Endodermal cell (in vitro differentiated cells): ENCODE measurements around the gene PACSIN1. TPM values are rescaled to one million over a fixed set of nuclear protein-coding genes. Genes with fewer than 3 reads are reported as not detected.

Experiments
- DNase-seq: peaks from one replicate; pipeline ENCODE4 v3.0.0-alpha.2; 2017
- H3K27ac ChIP-seq: 2 replicates; pipeline ENCODE4 v1.5.1; 2013; ENCODE audit warnings: mild to moderate bottlenecking, low read depth, low read length, moderate library complexity
- H3K27me3 ChIP-seq: 2 replicates; pipeline ENCODE4 v1.6.1; 2013; ENCODE audit warnings: mild to moderate bottlenecking, low read length, moderate library complexity; ENCODE audit not compliant: insufficient read depth, control insufficient read depth, poor library complexity, severe bottlenecking
- H3K36me3 ChIP-seq: 2 replicates; pipeline ENCODE4 v1.7.0; 2013; ENCODE audit warnings: mild to moderate bottlenecking, low read length, moderate library complexity; ENCODE audit not compliant: control insufficient read depth, insufficient read depth
- H3K4me1 ChIP-seq: one replicate; pipeline ENCODE4 v1.7.0; 2013; ENCODE audit warnings: low read length; ENCODE audit not compliant: control insufficient read depth, insufficient read depth
- H3K4me3 ChIP-seq: 2 replicates; pipeline ENCODE4 v1.5.1; 2013; ENCODE audit warnings: mild to moderate bottlenecking, low read length, moderate library complexity
- H3K9ac ChIP-seq: 2 replicates; pipeline ENCODE4 v1.6.1; 2013; ENCODE audit warnings: mild to moderate bottlenecking, low read length, moderate library complexity; ENCODE audit not compliant: poor library complexity, severe bottlenecking; ENCODE audit errors: extremely low read depth
- H3K9me3 ChIP-seq: 2 replicates; pipeline ENCODE4 v1.6.1; 2013; ENCODE audit warnings: mild to moderate bottlenecking, low read length, moderate library complexity; ENCODE audit not compliant: control insufficient read depth
- H3K27ac Mint-ChIP-seq: 2 replicates; pipeline ENCODE4 v1.8.0; 2020; ENCODE audit warnings: mixed read lengths
- H3K27me3 Mint-ChIP-seq: 2 replicates; pipeline ENCODE4 v1.8.0; 2021; ENCODE audit warnings: mild to moderate bottlenecking, mixed read lengths; ENCODE audit not compliant: insufficient read depth
- H3K36me3 Mint-ChIP-seq: 2 replicates; pipeline ENCODE4 v1.8.0; 2020; ENCODE audit warnings: low read depth, mixed read lengths
- H3K4me1 Mint-ChIP-seq: 2 replicates; pipeline ENCODE4 v1.8.0; 2020; ENCODE audit warnings: mixed read lengths
- H3K4me3 Mint-ChIP-seq: 2 replicates; pipeline ENCODE4 v1.8.0; 2020; ENCODE audit warnings: mild to moderate bottlenecking, moderate library complexity, mixed read lengths
- H3K9me3 Mint-ChIP-seq: 2 replicates; pipeline ENCODE4 v1.8.0; 2020; ENCODE audit warnings: mild to moderate bottlenecking, mixed read lengths
- CTCF ChIP-seq: fragments of 200-600 bp; sonication (generic); conservative IDR thresholded peaks from 2 replicates; pipeline ENCODE4 v1.5.0; 2021; ENCODE audit warnings: antibody characterized with exemption, mild to moderate bottlenecking
- WGBS, 2 experiments: methylation state at CpG; one replicate each; pipeline versions ENCODE4 v1.1.5 to v1.1.7; 2013; ENCODE audit warnings: missing lambda C conversion rate in 2 of 2, mixed read lengths in 1 of 2; ENCODE audit not compliant: insufficient coverage in 1 of 2, insufficient read length in 1 of 2; 5-methylcytosine and 5-hydroxymethylcytosine counted together
- total RNA-seq, 2 donors: library from RNA; stranded (reverse); fragmentation: NEBNext Ultra II Directional in 1 of 2; extraction: Animal tissue kit (Norgen Biotek cat#: 25700) in 1 of 2; gene quantifications; 2 replicates in 1 of 2; 3 replicates in 1 of 2; pipeline ENCODE4 v1.2.1, GENCODE V29; 2021

The PACSIN1 gene
- total RNA-seq, 2 donors from 2014 or later = 7.2 to 7.3 TPM

- no peak for TF ChIP-seq CTCF
- Histone ChIP-seq H3K9me3 (peaks cover 11% of the 10 kb centered on the region), H3K36me3 (no peaks in the 10 kb centered on the region), H3K9ac (no peak overlapping the region), H3K27ac (no peak overlapping the region), H3K4me3 (no peak overlapping the region), H3K4me1 (no peaks in the 10 kb centered on the region), H3K27me3 (no peaks in the 10 kb centered on the region)
- peaks cover 7% of the 10 kb centered on the region for H3K9me3 Mint-ChIP-seq
- H3K36me3 Mint-ChIP-seq = no peaks in the 10 kb centered on the region
- no peaks in the 10 kb centered on the region for H3K27me3 Mint-ChIP-seq
- WGBS, 2 experiments = 73 to 96% methylated on average over 4 to 5 of the region's 5 CpGs
- H3K4me3 Mint-ChIP-seq = no peak overlapping the region
- DNase-seq = peak; percentile 75
- peaks cover 6% of the 10 kb centered on the region for H3K4me1 Mint-ChIP-seq
- H3K27ac Mint-ChIP-seq = no peak overlapping the region
These were observed 18.0 kb upstream of the PACSIN1 start for GRCh38 chr6:34447910-34448309.

GRCh38 chr6:34451192-34451591 is 14.7 kb upstream of the PACSIN1 start:
- Mint-ChIP-seq H3K4me1 (peaks cover 6% of the 10 kb centered on the region), H3K27me3 (no peaks in the 10 kb centered on the region), H3K9me3 (peaks cover 7% of the 10 kb centered on the region), H3K27ac (no peak overlapping the region), H3K36me3 (no peaks in the 10 kb centered on the region), H3K4me3 (no peak overlapping the region)
- peaks cover 7% of the 10 kb centered on the region for H3K9me3 ChIP-seq
- no peaks in the 10 kb centered on the region for H3K27me3 ChIP-seq
- no peaks in the 10 kb centered on the region for H3K36me3 ChIP-seq
- no peak for TF ChIP-seq CTCF
- WGBS, 2 experiments = 94% methylated on average over 1 of the region's 1 CpG; no CpG with 5 or more reads in 1 of the 2 experiments
- no peak overlapping the region for H3K4me3 ChIP-seq
- no peak for DNase-seq
- no peaks in the 10 kb centered on the region for H3K4me1 ChIP-seq
- H3K27ac ChIP-seq = no peak overlapping the region
- no peak overlapping the region for H3K9ac ChIP-seq

GRCh38 chr6:34455831-34456230 is 10.0 kb upstream of the PACSIN1 start:
- peaks cover 7% of the 10 kb centered on the region for H3K9me3 Mint-ChIP-seq
- H3K27ac Mint-ChIP-seq = peak overlapping the region; percentile 30
- WGBS, 2 experiments = 100% methylated on average over 1 of the region's 1 CpG; no CpG with 5 or more reads in 1 of the 2 experiments

More at GRCh38 chr6:34455831-34456230, 10.0 kb upstream of the PACSIN1 start:
- H3K27ac ChIP-seq = no peak overlapping the region
- Mint-ChIP-seq H3K4me3 (no peak overlapping the region), H3K36me3 (no peaks in the 10 kb centered on the region), H3K27me3 (no peaks in the 10 kb centered on the region), H3K4me1 (peaks cover 2% of the 10 kb centered on the region)
- H3K9ac ChIP-seq = no peak overlapping the region
- no peak overlapping the region for H3K4me3 ChIP-seq
- H3K9me3 ChIP-seq = peaks cover 7% of the 10 kb centered on the region
- H3K4me1 ChIP-seq = no peaks in the 10 kb centered on the region
- no peak for TF ChIP-seq CTCF
- H3K36me3 ChIP-seq = no peaks in the 10 kb centered on the region
- no peaks in the 10 kb centered on the region for H3K27me3 ChIP-seq
- DNase-seq = no peak
